T-helper 2 cell treated with Interferon-gamma antibody and Interleukin-4, amounts not matched to agents 5 μg/mL and 100 μg/mL, for 36 hours (primary cell): ENCODE data around the gene SLCO1C1.

Experiments
- DNase-seq: peaks from one replicate; pipeline ENCODE4 v3.0.0; 2021; ENCODE audit warnings: low spot score
- H3K27ac Mint-ChIP-seq: one replicate; pipeline ENCODE4 v1.8.0; 2021; ENCODE audit warnings: mild to moderate bottlenecking, mixed read lengths
- H3K27me3 Mint-ChIP-seq: one replicate; pipeline ENCODE4 v1.8.0; 2021; ENCODE audit warnings: low read depth, mixed read lengths
- H3K36me3 Mint-ChIP-seq: one replicate; pipeline ENCODE4 v1.8.0; 2021; ENCODE audit warnings: low read depth, mixed read lengths
- H3K4me1 Mint-ChIP-seq: one replicate; pipeline ENCODE4 v1.8.0; 2021; ENCODE audit warnings: low read depth, mixed read lengths
- H3K4me3 Mint-ChIP-seq: one replicate; pipeline ENCODE4 v1.8.0; 2022; ENCODE audit warnings: mild to moderate bottlenecking, moderate library complexity, mixed read lengths
- H3K9me3 Mint-ChIP-seq: one replicate; pipeline ENCODE4 v1.8.0; 2021; ENCODE audit warnings: mixed read lengths

The SLCO1C1 gene, protein sequence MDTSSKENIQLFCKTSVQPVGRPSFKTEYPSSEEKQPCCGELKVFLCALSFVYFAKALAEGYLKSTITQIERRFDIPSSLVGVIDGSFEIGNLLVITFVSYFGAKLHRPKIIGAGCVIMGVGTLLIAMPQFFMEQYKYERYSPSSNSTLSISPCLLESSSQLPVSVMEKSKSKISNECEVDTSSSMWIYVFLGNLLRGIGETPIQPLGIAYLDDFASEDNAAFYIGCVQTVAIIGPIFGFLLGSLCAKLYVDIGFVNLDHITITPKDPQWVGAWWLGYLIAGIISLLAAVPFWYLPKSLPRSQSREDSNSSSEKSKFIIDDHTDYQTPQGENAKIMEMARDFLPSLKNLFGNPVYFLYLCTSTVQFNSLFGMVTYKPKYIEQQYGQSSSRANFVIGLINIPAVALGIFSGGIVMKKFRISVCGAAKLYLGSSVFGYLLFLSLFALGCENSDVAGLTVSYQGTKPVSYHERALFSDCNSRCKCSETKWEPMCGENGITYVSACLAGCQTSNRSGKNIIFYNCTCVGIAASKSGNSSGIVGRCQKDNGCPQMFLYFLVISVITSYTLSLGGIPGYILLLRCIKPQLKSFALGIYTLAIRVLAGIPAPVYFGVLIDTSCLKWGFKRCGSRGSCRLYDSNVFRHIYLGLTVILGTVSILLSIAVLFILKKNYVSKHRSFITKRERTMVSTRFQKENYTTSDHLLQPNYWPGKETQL

DNA sequence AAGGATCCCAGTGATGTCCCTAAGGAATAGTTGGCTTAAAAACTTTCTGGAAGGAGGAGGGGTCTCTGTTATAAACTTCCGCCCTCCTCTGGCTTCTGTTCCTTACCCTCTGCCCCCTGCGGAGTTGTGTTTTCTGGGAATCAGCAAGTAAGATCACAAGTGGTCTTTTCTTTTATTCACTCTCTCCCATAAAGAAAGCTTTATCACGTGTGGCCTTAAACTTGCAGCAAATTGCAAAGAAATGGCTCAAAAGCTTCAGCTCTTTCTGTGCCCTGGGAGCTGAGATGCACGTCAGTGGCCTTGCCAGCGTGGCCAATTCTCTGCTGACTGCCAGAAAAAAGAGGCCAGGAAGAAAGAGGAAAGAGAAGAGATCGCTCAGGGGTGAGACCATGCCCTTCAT, at the start of gene SLCO1C1:
Gene SLCO1C1 (plus strand): TSS at position 101 of the 400 bp plus-strand sequence. CDS start 4,245 bp downstream, outside the sequence.
- DNase-seq = no peak
- no peak within 1 kb of the TSS for H3K4me3 Mint-ChIP-seq
- H3K27ac Mint-ChIP-seq = no peak within 1 kb of the TSS
- no peaks in the 10 kb centered on the region for H3K27me3 Mint-ChIP-seq
- H3K9me3 Mint-ChIP-seq = no peaks in the 10 kb centered on the region
- no peaks in the 10 kb centered on the region for H3K4me1 Mint-ChIP-seq
- no peaks in the 10 kb centered on the region for H3K36me3 Mint-ChIP-seq

DNA sequence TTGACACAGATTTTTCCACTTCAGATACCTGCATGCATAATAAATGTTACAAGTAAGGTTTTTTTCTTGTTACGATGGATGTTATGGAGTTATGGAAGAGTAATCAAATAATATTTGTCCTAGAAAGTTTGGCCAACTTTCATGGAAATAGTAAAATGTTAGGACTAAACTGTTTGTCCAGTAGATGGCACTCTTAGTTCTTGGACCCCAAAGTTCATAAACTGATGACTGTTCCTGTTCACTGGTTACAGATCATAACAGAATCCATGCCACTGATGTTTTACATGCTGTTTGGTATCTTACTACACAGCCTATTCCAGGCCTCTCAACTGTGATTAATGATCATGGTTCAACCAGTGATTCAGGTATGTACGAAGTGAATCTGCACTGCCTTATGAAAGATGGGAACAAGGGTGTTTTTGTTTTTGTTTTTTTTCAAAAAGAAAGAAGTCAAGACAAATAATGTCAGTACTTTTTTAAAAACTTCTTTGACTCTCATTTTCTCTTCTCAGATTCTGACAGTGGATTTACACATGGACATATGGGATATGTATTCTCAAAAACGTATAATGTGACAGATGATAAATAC, 48.8 kb upstream of the SLCO1C1 start:
- no peaks in the 10 kb centered on the region for H3K9me3 Mint-ChIP-seq
- H3K27me3 Mint-ChIP-seq = no peaks in the 10 kb centered on the region
- no peak overlapping the region for H3K4me3 Mint-ChIP-seq
- DNase-seq = no peak
- no peaks in the 10 kb centered on the region for H3K36me3 Mint-ChIP-seq
- H3K4me1 Mint-ChIP-seq = no peaks in the 10 kb centered on the region
- H3K27ac Mint-ChIP-seq = no peak overlapping the region

DNA sequence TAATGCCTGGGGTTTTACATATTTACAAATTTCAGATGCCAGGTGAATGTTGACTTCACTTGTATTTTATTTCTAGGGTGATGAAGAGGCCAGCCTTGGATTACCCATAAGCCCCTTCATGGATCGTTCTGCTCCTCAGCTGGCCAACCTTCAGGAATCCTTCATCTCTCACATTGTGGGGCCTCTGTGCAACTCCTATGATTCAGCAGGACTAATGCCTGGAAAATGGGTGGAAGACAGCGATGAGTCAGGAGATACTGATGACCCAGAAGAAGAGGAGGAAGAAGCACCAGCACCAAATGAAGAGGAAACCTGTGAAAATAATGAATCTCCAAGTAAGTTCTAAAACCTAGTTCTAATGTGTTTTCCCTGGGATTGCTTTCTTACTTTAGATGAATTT, 41.3 kb upstream of the SLCO1C1 start:
- DNase-seq = no peak
- no peaks in the 10 kb centered on the region for H3K36me3 Mint-ChIP-seq
- H3K4me3 Mint-ChIP-seq = no peak overlapping the region
- no peaks in the 10 kb centered on the region for H3K4me1 Mint-ChIP-seq
- no peaks in the 10 kb centered on the region for H3K27me3 Mint-ChIP-seq
- H3K9me3 Mint-ChIP-seq = peaks cover 3% of the 10 kb centered on the region
- no peak overlapping the region for H3K27ac Mint-ChIP-seq

DNA sequence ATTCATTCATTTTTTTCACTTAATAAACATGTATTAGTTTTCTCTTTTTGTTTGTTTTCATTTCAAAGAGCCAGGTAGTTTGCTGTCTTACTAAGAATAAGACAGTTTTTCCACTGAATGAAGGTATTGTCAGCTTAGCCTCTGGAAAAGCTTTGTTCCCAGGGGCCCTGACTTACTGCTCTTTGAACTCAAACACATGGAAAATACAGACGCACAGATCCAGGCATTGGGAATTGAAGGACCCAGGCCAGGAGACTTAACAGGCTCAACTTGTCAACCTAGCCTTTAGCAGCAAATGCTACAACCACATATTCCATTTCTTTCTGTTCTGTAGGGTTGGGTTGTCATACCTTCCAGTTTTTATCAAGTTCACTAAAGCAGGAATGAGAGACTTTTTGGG, 38.5 kb upstream of the SLCO1C1 start:
- Mint-ChIP-seq H3K9me3 (peaks cover 16% of the 10 kb centered on the region), H3K27ac (no peak overlapping the region), H3K27me3 (no peaks in the 10 kb centered on the region), H3K4me3 (no peak overlapping the region), H3K4me1 (no peaks in the 10 kb centered on the region), H3K36me3 (no peaks in the 10 kb centered on the region)
- DNase-seq = no peak

DNA sequence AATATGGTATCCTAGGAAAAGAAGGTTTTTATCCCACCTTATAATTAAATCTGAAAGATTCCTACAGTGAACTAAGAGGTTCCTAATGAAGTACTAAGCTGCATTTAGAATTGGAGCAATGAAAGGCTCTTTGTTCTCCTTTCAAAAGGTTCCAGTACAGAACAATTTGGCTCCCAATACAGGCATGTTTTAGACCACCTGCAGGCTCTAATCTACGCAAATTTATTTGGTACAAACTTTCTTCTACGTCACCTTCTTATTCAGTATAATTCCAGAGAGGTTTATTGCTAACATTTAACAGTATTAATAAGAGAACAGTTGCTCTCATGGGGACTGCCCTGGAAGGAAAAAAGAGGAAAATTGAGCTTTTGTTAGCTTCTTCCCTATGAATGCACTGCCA, 37.6 kb upstream of the SLCO1C1 start:
- no peak for DNase-seq
- H3K9me3 Mint-ChIP-seq = peaks cover 24% of the 10 kb centered on the region
- no peak overlapping the region for H3K27ac Mint-ChIP-seq
- no peaks in the 10 kb centered on the region for H3K27me3 Mint-ChIP-seq
- H3K4me3 Mint-ChIP-seq = no peak overlapping the region
- no peaks in the 10 kb centered on the region for H3K36me3 Mint-ChIP-seq
- no peaks in the 10 kb centered on the region for H3K4me1 Mint-ChIP-seq

DNA sequence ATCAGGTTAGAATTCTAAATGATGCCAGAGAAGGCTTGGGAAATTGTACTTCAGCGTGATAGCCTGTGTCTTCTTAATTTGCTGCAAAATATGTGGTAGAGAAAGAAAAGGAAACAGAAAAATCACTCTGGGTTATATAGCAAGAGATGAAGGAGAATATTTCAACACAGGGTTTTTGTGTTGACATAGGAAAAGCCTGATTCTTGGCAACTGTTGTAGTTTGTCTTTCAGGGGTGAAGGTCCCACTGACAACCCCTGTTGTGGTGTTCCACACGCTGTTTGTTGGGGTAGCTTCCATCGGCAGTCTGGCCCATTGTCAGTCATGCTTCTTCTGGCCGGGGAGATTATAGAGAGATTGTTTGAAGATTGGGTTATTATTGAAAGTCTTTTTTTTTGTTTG, 13.8 kb upstream of the SLCO1C1 start:
- Mint-ChIP-seq H3K4me1 (no peaks in the 10 kb centered on the region), H3K9me3 (peaks cover 8% of the 10 kb centered on the region), H3K36me3 (no peaks in the 10 kb centered on the region), H3K4me3 (no peak overlapping the region), H3K27ac (no peak overlapping the region), H3K27me3 (no peaks in the 10 kb centered on the region)
- no peak for DNase-seq

DNA sequence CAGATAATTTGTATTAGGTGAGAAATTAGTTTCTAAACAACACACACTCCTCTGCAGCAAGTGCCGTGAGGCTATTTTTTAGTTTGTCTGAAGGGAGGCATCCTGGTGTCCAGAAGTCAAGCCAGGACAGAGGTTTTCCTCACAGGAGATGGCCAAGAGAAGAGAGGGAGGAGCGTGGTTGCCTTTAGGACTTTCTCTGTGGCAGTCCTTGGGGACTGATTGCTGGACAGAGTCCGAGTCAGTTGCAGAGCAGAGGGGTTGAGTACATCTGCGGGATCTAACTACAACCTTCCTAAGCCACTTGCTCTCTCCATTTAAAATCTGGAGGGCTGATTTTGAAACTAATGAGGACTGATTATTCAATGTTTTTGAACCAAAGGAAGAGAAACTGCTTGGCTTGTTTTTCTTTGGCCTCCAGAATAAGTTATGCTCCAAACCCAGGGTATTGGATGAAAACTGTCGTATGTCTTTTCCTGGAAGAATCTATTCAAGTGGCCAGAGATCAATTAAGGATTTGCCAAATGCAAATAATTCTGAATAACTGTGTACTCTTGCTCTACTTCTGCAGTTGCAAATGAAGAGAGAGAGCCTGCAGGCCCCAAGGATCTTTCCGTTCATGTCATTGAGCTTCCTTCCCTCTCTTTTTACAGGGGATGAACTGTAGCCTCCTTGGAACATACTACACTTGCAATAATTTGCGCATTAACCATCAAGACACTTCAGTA, 1.2 kb downstream of the SLCO1C1 start:
- no peak overlapping the region for H3K4me3 Mint-ChIP-seq
- H3K36me3 Mint-ChIP-seq = no peaks in the 10 kb centered on the region
- no peaks in the 10 kb centered on the region for H3K4me1 Mint-ChIP-seq
- DNase-seq = no peak
- no peak overlapping the region for H3K27ac Mint-ChIP-seq
- H3K27me3 Mint-ChIP-seq = no peaks in the 10 kb centered on the region
- H3K9me3 Mint-ChIP-seq = no peaks in the 10 kb centered on the region

DNA sequence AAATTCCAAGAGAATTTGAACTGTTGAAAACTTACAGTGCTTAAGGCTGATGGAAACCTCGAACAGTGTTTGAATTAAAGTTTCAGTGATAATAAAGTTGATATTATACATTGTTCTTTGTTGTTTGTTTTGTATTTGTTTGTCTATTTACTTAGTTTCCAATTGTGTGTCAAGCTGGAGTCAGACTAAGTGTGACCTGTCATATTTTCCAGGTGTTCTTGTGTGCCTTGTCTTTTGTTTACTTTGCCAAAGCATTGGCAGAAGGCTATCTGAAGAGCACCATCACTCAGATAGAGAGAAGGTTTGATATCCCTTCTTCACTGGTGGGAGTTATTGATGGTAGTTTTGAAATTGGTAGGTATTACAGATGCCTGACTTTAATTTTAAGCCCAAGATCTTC, 6.0 kb downstream of the SLCO1C1 start:
- Mint-ChIP-seq H3K4me3 (no peak overlapping the region), H3K36me3 (no peaks in the 10 kb centered on the region), H3K9me3 (no peaks in the 10 kb centered on the region), H3K27ac (no peak overlapping the region), H3K27me3 (no peaks in the 10 kb centered on the region), H3K4me1 (no peaks in the 10 kb centered on the region)
- DNase-seq = no peak

DNA sequence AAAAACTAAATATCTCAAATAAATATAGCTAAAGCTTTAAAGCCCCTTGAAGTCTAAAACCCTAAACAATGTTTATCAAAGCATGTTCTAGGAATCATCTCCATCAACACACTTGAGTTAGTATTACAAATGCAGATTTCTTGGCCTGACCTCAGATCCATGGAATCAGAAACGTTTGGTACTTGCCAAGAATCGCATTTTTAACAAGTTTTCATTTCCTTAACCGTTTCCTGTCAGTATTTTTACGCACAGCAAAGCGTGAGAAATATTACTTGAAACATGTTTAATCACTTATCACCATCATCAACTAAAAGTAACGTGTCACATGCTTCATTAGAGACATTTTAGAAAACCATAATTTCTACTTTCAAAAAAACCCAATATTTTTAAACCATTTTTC, 9.7 kb downstream of the SLCO1C1 start:
- no peaks in the 10 kb centered on the region for H3K4me1 Mint-ChIP-seq
- DNase-seq = no peak
- no peaks in the 10 kb centered on the region for H3K36me3 Mint-ChIP-seq
- H3K4me3 Mint-ChIP-seq = no peak overlapping the region
- H3K9me3 Mint-ChIP-seq = no peaks in the 10 kb centered on the region
- H3K27ac Mint-ChIP-seq = no peak overlapping the region
- no peaks in the 10 kb centered on the region for H3K27me3 Mint-ChIP-seq

DNA sequence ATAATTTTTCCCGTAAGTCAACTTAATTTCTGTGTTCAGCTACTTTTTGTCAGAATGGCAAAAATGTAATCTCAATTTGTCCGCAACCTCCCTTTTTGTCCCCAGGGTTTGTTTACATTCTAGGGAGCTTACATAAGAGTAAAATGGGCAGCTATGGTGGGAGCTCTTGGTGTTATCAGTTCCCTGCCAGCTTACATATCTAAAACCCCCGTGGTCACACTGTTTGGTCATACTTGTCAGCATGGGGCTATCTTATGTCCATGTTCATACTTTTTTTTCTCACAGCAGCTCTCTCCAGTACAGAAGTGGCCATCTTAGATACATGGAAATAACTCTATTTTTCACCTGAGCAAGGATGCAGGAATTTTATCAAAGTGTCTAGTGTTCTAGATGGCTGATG, 16.7 kb downstream of the SLCO1C1 start:
- peaks cover 9% of the 10 kb centered on the region for H3K9me3 Mint-ChIP-seq
- H3K27me3 Mint-ChIP-seq = no peaks in the 10 kb centered on the region
- H3K36me3 Mint-ChIP-seq = no peaks in the 10 kb centered on the region
- H3K4me1 Mint-ChIP-seq = no peaks in the 10 kb centered on the region
- H3K4me3 Mint-ChIP-seq = no peak overlapping the region
- H3K27ac Mint-ChIP-seq = no peak overlapping the region
- no peak for DNase-seq

DNA sequence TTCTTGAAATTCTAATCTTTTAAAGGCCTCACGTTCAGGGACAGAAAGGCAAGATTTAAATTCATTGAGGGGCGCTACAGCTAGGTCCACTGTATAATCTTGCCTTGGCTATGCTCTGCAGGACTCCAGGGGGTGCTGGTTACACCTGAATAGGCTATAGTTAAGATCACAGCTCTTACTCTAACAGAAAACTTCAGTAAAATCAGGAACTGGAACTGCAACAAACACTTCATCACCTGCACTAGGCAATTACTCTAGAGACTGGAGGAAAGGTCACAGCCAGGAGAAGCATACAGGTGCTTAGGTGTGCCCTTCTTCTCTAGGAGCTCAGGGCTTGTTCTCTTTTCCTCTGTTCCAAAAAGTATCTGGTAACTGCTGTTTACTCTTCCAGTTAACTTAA, 20.9 kb downstream of the SLCO1C1 start:
- H3K4me3 Mint-ChIP-seq = no peak overlapping the region
- H3K27ac Mint-ChIP-seq = no peak overlapping the region
- DNase-seq = no peak
- H3K4me1 Mint-ChIP-seq = no peaks in the 10 kb centered on the region
- peaks cover under 1% of the 10 kb centered on the region for H3K9me3 Mint-ChIP-seq
- H3K36me3 Mint-ChIP-seq = no peaks in the 10 kb centered on the region
- no peaks in the 10 kb centered on the region for H3K27me3 Mint-ChIP-seq

DNA sequence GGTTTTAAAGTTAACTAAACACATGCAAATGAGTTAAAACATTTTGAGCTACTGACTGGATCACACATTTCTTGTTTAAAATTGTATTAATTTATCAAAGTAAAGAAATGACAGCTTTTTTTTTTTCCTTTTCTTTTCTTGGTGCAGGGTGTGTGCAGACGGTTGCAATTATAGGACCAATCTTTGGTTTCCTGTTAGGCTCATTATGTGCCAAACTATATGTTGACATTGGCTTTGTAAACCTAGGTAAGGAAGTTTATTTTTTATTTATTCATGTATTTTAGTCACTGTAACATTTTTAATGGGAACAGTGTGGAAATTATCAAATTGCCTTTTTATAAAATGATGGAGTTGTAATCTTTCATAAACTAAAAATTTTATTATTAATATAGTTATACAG, 21.9 kb downstream of the SLCO1C1 start:
- H3K9me3 Mint-ChIP-seq = no peaks in the 10 kb centered on the region
- no peaks in the 10 kb centered on the region for H3K4me1 Mint-ChIP-seq
- no peaks in the 10 kb centered on the region for H3K36me3 Mint-ChIP-seq
- H3K4me3 Mint-ChIP-seq = no peak overlapping the region
- no peaks in the 10 kb centered on the region for H3K27me3 Mint-ChIP-seq
- DNase-seq = no peak
- no peak overlapping the region for H3K27ac Mint-ChIP-seq

DNA sequence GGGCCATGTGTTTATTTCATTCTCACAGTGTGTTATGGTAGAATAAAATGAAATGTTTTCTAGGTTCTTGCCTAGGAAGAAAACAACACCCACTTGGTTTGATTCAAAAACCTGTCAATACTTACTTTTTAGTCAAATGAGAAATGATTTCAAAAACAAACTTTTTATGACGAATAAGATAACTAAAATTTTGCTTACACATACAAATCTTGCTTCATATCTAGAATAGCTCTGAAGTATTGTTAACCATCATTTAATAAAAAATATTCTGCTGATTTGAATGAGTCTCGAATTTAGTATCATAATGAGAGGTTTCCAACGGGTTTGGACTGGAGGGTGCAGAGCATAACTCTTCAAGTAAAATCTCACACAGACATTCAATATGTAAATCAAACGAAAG, 23.2 kb downstream of the SLCO1C1 start:
- Mint-ChIP-seq H3K4me3 (no peak overlapping the region), H3K27me3 (no peaks in the 10 kb centered on the region), H3K4me1 (no peaks in the 10 kb centered on the region), H3K36me3 (no peaks in the 10 kb centered on the region), H3K27ac (no peak overlapping the region), H3K9me3 (no peaks in the 10 kb centered on the region)
- DNase-seq = no peak

DNA sequence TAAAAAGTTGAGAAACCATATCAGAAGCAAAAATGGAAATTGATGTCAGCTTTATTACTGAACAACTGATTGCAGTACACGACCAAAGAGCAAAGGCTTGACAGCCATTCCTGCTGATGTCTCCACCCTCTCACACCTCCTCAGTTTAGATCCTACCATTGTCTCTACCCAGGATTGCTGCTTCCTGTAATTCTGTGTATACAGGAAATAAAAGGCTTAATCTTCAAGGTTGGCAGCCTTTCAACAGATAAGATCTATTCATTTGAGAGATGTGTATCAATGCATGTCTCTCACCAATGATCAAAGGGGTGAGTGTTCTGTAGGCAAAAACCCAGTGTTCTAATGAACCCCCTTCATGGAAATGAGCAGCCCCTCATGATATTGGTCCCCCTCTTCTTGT, 27.0 kb downstream of the SLCO1C1 start:
- H3K4me3 Mint-ChIP-seq = no peak overlapping the region
- no peaks in the 10 kb centered on the region for H3K4me1 Mint-ChIP-seq
- H3K36me3 Mint-ChIP-seq = no peaks in the 10 kb centered on the region
- H3K27me3 Mint-ChIP-seq = no peaks in the 10 kb centered on the region
- no peaks in the 10 kb centered on the region for H3K9me3 Mint-ChIP-seq
- no peak overlapping the region for H3K27ac Mint-ChIP-seq
- DNase-seq = no peak
